AG08395 (cell line): ENCODE results near the gene TMOD2.
A peak's percentile ranks its signal among the peaks of the same experiment; 100 is the strongest.
"Not testable (repeated sequence)": the region's sequence is repeated elsewhere in the genome, so short reads cannot be mapped to it uniquely, and the experiment has no call there.

Experiments
- DNase-seq: peaks from one replicate; pipeline ENCODE4 v3.0.0; 2012; ENCODE audit warnings: mixed read lengths, low spot score

Gene TMOD2

DNA sequence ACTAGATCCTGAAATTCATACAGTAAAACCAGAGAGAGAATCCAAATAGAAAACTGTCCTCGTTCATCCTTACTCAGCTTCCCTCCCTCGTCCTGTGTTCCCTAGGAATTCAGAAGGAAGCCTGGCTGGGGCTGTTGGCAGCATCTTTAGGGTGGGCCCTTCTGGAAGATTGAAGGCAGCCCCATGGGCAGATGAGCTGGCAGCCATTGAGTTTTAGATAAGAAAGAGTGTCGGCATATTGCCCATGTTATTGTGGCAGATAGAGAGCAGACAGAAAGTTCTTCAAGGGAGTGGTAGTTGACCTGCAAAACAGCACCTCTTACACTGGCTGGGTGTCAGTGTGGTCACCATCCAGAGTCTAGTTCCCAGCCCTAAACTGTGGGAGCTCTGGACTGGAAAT is 23.5 kb downstream of the TMOD2 start:
- DNase-seq, result no peak

DNA sequence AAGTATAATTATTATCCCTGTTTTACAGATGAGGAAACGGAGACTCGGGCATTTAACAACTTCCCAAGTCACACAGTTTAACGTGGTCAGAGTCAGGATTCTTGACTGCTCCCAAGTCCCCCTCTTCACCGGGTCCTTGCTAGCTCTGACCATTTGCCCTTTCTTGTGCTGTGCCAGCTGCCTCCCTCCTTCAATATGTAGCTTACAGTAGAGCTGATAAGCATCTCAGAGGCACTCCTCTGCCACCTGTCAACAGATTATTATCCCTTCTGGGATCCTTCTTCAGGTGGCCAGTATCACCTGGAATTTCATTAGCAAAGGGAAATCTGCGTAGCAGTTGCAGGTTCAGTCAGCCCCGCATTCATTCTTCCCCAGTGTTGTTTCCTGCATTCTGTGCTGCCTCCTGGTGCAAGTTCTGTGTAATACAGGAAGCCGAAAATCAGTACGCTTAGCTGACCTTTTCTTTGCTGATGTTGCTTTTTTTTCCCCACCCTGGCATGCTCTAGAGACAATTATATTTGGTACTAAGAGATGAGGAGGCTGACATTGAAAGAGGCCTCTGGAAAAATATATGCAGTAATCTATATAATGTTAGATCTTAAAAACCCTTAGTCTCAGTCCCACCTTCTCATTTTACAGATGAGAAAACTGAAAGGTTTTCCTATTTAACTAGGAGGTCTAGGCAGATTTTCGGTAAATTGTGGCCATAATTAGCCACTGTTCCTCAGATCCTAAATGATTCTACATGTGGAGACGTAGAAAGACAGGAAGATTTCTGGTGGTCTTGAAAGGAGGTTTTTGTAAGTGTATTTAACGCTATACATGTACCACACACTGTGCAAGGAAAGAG is 24.8 kb downstream of the TMOD2 start:
- peak; percentile 69 for DNase-seq

DNA sequence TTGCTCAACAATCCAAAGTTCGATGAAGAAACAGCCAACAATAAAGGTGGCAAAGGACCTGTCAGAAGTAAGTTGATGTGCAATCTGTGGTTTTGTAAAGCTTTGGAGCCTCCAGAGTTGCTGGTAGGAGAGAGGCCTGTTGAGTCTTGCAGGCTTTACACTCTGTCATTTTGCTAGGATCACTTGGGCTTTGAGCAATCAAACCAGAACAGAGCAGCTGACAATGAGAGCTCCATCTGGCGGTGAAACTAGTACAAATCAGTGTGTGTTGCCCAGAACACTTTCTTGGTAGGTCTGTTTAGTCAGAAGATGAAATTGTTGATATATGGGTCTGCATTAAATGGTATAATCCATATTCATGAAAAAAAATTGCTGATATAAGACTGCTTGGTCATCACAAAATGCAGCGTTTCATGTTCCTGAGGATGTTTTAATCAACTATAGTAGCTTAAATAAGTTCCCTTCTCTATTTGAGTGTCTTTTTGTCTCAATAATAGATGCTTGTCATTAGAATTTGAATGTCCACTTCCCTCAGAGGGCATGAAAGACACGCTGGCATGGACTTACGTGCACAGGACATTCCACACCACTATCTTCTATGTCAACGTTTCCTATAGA is 25.7 kb downstream of the TMOD2 start:
- peak; percentile 83 for DNase-seq

DNA sequence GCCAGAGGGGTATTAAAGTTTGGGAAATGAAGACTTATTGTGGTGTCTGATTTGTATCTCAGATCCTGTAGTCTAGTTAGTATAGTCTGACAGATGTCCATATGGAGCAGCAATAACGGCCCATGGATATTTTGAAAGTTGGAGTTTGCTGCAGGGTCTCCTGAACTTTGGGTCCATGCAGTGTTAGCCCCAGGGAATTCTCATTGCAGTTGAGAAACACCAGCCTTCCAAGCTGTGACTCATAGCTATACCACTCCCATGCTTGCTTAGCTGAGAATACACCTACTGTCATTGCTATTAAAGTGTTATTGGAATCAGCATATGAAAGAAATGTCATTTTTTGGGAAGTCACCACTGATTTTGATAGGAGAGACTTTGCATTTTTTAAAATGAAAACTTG is 29.2 kb downstream of the TMOD2 start:
- DNase-seq, result no peak

DNA sequence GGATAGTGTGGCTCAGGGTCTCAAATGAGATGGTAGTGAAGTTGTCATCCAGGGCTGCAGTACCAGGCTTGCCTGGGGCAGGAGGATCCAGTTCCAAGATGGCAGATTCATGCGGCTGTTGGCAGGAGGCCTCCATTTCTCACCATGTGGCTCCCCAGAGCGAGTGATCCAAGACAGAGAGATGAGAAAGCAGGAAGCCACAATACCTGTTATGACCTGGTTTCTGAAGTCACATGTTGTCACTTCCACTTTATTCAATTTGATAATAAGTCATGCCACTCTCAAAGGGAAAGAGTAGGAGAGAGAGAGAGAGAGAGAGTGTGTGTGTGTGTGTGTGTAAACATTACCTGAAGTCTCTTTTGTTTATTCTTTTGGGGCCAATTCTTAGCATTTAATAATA is 30.1 kb downstream of the TMOD2 start:
- no peak for DNase-seq

DNA sequence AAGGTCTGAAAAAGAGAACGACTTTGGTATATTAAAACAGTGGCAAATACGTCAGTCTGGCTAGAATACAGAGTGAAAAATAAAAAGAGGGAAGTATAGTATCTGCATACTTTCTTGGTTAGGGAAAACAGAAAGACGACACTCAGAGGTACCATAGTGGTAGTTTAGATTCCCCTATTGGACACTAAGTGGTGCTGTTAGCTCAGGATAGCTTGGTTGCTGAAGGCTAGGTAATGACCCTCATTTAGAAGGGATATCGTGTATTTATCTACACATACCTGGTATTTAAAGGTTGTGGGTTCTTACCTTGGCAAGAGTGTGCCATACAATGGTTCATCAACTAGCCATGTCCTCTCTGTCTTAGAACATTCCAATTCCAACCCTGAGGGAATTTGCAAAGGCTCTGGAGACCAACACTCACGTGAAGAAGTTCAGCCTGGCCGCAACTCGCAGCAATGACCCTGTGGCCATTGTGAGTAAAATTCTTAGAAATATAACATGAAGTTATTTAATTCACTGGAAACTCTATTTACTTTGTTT is 31.0 kb downstream of the TMOD2 start:
- no peak for DNase-seq

DNA sequence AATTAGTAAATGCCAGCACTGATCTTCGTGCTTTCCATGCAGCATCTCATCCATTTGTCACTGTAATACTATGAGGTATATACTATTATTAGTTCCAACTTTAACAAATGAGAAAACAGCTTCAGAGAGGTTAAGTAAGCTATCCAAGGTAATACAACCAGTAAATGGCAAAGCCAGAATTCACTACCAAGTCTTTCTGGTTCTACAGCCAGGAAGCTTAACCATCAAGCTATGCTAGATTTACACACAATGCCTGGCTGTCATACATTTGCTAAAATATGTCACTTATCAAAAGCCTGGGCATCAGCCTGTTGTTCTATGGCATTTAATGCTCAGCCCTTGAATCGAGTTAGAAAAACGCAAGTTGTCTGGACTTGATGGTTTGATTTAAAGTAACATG is 32.6 kb downstream of the TMOD2 start:
- no peak for DNase-seq

DNA sequence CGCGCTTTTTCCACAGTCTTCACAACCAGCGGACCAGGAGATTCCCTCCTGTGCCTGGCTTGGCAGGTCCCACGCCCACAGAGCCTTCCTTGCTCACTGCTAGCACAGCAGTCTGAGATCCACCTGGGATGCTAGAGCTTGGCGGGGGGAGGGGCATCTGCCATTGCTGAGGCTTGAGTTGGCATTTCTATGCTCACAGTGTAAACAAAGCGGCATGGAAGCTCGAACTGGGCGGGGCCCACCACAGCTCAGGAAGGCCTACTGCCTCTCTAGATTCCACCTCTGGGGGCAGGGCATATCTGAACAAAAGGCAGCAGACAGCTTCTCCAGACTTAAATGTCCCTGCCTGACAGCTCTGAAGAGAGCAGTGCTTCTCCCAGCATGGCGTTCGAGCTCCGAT is 35.7 kb downstream of the TMOD2 start:
- not testable (repeated sequence) for DNase-seq

DNA sequence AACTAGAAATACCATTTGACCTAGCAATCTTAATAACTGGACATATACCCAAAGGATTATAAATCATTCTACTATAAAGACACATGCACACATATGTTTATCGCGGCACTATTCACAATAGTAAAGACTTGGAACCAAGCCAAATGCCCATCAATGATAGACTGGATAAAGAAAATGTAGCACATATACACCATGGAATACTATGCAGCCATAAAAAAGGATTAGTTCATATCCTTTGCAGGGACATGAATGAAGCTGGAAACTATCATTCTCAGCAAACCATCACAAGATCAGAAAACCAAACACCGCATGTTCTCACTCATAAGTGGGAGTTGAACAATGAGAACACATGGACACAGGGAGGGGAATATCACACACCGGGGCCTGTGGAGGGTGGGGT is 41.1 kb downstream of the TMOD2 start:
- not testable (repeated sequence) for DNase-seq

DNA sequence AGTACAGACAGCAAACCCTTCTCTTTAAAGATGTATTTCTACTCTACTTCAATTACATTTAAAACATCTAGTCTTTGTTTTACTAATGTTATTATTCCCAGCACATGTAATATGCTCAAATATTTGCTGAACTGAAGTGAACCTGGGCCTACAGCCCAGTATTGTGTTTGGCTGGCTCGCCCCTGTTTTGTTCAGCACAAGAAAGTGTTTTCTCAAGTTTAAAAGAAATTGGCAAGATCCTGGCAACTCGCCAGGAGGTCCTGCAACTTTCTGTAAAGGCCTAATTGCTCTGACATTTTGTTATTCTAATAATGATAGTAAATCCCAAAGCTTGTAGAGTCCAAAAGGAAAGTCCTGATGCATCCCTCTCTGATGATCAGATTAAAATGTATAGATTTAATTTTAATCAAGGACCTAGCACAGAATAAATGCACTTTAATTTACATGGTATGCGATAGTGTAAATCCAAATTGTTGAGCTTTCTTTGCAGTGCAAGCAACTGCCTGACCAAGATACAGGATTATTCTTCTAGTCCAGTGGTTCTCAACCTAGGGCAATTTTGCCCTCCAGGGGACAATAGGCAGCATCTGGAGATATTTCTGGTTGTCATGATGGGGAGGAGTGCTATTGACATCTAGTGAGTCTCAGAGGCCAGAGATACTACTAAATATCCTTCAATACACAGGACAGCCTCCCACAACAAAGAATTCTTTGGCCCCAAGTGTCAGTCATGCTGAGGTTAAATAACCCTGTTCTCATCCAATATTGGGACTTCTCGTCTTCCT is 42.3 kb downstream of the TMOD2 start:
- no peak for DNase-seq

DNA sequence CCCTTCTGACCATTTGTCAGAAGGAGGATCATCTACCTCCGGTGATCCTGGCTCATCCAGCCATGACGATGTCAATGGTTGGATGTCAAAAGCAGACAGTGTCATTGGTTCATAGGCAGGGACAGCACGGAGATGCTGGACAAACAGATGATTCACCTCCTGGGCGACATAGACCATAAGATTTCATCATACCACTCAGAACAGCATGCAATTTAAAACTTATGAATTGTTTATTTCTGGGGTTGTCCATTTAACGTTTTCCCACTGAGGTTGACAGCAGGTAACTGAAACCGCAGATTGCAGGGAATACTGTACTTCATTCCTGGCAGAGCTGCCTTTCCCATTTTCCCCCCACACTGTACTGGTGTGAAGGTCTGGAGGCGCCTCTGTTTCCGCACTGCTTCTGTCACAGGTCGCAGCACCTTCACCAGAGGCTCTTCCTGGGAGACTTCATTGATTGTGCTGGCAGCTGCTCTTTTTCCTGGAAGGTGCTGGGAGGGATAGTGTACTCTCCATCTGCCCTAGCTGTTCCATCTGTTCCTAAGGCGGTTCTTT is 45.5 kb downstream of the TMOD2 start:
- DNase-seq, result no peak

DNA sequence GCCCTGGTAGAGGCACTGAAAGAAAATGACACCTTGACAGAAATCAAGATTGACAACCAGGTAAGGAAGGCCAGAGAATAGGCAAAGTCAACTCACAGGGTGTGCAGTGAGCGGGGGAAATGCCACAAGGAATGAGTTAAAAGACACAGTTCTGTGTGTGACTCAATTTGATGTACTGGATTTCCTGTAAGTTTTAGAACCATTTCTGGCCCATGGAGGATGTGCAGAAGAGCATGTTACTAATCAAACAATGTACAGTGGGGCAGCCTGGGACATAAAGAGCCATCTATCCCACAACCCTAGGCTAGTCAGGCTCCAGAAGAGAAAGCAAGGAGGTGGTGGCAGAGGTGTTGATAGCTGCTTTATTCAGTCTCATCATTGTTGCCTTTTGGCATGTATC is 46.9 kb downstream of the TMOD2 start:
- no peak for DNase-seq

DNA sequence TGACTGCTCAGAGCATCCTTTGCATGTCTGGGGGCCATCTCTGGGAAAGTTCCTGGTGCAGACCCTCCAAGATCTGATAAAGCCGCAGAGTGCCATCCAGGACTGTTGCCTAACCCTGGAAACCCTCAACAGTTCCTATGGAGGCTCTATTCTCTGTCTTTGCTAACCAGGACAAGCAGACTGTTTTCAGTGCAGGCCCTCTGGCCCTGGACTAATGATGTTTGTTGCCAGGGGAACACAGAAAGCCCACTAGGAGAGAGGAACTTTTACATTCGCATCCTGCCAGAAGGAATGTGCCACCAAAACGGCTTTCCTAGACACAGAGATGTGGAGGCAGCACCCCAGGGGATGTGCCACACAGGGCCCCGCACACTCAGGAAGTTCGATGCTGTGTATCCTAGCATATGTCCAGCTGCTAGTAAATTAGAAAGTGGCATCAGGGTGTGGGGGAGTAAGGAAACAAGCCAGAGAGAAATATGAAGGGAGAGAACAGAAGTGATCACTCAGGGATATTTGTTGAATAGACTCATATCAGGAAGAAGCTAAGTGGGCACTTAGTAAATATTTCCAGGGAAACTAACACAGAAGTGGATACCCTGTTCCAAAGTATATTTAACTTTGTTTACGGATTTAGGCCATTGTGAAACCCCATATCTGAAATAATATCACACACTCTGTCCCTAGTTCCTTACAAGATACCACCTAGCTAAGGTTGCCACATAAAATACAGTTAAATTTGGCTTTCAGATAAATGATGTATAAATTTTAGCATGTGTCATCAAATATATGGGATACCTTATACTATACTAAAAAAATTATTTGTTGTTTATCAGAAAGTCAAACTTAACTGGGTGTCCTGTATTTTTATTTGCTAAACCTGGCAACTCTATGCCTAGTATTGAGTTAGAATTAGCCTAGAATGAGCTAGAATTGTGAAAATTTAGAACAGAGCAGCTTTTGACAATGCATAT is 48.2 kb downstream of the TMOD2 start:
- no peak for DNase-seq

DNA sequence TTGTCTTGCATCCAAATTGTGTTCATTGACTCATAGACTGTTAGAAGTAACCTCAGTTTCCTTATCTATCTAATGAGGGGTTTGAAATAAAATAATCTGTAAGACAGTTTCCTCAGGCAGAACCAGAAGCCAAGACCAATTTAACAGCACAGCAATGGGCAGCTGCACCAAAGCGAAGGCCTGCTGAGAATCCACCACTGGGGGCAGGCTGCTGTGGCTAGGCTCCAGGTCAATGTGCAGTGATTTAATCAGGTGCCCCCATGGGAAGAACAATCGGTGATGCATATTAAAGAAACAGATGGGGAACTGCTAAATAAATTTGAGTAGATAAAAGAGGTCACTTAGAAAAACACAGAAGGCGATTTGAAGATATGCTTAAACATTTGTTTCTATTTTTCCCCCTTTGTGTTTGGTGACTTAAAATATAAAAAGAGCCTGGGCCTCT is 50.0 kb downstream of the TMOD2 start:
- DNase-seq, result peak; percentile 18

DNA sequence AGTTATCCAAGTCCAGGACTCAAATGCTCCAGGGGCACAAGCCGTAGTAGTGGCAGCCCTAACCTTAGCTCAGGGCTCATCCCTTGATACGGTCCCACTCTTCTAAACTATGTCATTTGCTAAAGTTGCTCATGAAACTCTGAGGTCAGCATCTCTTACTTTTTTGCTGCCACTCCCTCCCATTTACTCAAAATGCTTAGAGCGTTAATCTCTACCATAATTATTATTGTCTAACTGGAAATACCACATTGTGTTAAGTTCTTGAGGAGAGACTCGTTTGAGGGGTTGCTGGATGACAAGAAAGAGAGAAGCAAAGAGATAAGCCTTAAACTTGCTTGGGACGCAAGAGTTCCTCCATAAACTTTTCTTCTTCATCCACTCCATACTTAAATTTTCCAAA is 51.2 kb downstream of the TMOD2 start:
- DNase-seq, result no peak

DNA sequence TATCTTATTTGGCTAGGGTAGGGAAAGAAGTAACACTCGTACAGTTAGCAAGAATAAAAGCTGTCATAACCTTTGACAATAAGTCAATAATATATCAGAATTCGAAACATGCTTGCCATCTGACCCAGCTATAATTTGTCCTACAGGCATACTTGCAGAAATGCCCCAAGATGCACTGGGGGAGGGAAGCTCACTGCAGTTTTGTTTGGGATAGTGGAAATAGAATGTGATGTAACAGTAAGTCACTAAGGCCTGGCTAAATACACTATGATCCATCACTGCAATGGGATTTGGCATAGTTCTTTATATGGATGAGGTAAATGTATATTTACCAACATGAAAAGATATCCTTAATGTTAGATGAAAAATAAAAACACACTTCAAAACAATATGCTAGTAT is 52.6 kb downstream of the TMOD2 start:
- DNase-seq, result no peak

DNA sequence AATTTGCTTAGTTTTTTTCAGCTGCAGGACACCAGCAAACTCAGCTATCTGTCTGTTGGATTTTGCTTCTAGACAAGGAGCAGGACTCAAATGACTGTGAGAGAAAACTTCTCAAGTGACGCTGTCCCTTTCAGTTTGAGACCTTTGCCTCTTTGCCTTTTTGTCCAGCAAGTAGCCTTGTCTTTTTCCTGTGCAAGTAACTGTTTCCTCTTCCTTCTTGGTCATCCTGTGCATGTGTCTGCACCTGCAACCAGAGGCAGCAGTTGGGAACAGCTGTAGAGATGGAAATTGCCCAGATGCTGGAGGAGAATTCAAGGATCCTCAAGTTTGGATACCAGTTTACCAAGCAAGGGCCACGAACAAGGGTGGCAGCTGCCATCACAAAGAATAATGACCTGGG is 54.7 kb downstream of the TMOD2 start:
- DNase-seq, result no peak

DNA sequence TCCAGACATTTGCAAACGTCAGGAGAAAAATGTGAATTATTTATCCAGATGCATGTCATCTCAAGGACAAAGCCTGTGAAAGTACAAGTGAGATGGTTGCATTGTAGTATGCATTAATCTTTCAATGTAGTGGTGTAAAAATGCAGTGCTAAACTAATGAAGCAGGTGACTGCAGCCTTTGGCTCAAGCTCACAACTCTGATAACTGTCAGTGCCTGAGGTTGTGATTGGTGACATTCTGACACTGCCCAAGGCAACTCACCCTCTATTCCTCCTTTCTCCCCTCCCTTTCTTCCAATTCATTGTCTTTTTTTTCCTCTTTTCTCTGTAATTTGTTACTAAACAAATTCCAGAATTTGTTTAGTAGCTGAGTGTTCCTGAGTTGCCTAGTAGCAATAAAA is 58.1 kb downstream of the TMOD2 start:
- DNase-seq, result no peak

DNA sequence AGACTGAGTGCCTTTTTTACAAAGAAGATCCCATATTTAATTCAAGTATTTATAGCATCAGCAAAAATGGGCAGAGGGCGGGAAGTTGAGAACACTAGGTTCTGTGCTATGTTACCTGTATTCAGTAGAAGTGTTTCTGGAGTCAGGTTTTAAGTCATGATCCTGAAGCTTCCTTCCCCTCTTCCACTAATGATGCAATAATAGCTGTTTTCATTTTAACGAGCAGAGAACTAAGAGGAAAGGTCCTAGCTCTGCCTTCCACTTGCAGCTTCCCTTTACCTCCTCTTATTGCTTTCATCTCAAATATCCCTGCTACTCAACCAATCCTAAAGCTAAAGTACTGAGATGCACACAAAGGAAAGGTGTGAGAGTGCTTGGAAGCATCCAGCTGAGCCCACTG is 61.2 kb downstream of the TMOD2 start:
- DNase-seq, result no peak

DNA sequence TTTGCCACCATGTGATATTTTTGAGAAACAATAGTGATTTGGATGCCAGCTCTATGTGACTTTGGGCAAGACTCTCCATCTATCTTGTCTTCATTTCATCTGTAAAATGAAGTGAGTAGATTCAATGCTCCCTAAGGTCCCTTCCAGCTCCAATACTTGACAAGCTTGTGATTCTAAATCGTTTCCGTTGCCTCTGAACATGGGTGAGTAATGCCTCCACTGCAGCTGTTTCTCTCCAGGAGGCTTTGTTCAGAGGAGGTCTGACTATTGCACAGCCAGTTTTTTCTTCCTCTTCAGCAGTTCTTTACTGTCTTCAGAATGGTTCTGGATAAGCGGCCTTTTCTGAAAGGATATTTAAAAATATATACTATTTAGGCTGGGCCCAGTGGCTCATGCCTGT is 63.2 kb downstream of the TMOD2 start:
- no peak for DNase-seq

DNA sequence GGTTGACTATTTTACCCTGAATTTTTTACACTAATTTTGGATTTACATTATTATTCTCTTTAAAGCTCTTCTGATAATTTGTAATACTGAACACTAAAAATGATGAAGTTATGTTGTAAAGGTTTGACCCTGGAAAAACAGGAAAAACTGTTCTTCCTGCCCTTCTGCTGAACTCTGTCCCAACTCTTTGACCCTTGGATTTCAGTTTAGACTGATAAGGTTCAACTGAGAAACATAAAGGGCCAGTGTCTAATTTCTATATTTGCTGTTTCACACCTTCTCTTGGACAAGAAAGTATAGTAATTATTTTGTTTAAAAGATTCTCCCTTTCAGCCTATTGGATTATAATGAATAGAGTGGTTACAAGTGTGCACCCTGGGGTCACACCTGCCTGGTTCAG is 65.2 kb downstream of the TMOD2 start:
- DNase-seq, result no peak
